Activated T-helper 1 cell treated with anti-CD3 and anti-CD28 coated beads, Interleukin-2, amount 50 U/mL, for 16 hours (primary cell): ENCODE data around the gene MUC12.
"Not testable (repeated sequence)": the region's sequence is repeated elsewhere in the genome, so short reads cannot be mapped to it uniquely, and the experiment has no call there.

Experiments used
- DNase-seq, 2 donors: peaks; one replicate each; pipeline ENCODE4 v3.0.0-alpha.2; 2020; ENCODE audit warnings: low read depth in 1 of 2, low spot score in 1 of 2

Gene MUC12

GRCh38 chr7:101058355-101058754 lies 89.0 kb downstream of the MUC12 start:
- DNase-seq, result peak; percentile 5 to 15

DNA sequence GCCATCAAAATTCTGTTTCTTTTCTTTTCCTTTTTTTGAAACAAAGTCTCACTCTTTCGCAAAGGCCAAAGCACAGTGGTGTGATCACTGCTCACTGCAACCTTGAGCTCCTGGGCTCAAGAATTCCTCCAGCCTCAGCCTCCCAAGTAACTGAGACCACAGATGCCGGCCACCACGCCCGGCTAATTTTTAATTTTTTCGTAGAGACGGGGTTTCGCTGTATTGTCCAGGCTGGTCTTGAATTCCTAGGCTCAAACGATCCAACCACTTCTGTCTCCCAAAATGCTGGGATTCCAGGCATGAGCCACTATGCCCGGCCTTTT lies 90.2 kb downstream of the MUC12 start:
- no peak for DNase-seq

GRCh38 chr7:101060992-101061391 lies 91.6 kb downstream of the MUC12 start:
- no peak for DNase-seq

DNA sequence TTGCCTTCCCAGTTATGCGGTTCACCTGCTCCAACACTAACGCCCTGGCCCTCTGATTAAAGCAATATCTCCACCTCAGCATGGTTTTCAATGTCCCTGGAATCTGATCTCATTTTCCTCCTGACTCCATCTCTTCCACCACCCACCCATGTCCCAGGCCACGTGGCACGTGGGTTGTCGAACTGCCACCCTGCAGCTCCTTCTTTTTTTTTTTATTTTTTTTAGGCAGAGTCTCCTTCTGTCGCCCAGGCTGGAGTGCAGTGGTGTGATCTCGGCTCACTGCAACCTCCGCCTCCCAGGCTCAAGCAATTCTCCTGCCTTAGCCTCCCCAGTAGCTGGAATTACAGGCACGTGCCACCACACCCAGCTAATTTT lies 94.8 kb downstream of the MUC12 start:
- not testable (repeated sequence) for DNase-seq

- DNase-seq, result not testable (repeated sequence)
Measured at GRCh38 chr7:101065162-101065561, 95.8 kb downstream of the MUC12 start.

- no peak for DNase-seq
Measured at GRCh38 chr7:101066141-101066832, 96.9 kb downstream of the MUC12 start.

- DNase-seq, result no peak
Measured at GRCh38 chr7:101066833-101067177, 97.4 kb downstream of the MUC12 start.

- no peak for DNase-seq
Measured at GRCh38 chr7:101068401-101068800, 99.0 kb downstream of the MUC12 start.
